Measurements from ENCODE around the gene DYNAP.

The DYNAP gene

GRCh38 chr18:54590945-54591344 lies at the start of gene DYNAP:
DYNAP (plus strand) TSS chr18:54591245; CDS start chr18:54591283, 38 bp downstream.
- no peak for DNase-seq

GRCh38 chr18:54551590-54551989 lies 39.5 kb upstream of the DYNAP start:
- DNase-seq = no peak

GRCh38 chr18:54555286-54555685 lies 35.8 kb upstream of the DYNAP start:
- no peak for DNase-seq

GRCh38 chr18:54555996-54556395 lies 35.0 kb upstream of the DYNAP start:
- DNase-seq = no peak

GRCh38 chr18:54557958-54558357 lies 33.1 kb upstream of the DYNAP start:
- DNase-seq = no peak

- no peak for DNase-seq
Observed at GRCh38 chr18:54558609-54559585, 32.1 kb upstream of the DYNAP start.

- DNase-seq = no peak
Observed at GRCh38 chr18:54561706-54562267, 29.3 kb upstream of the DYNAP start.

GRCh38 chr18:54580202-54580729 lies 10.8 kb upstream of the DYNAP start:
- no peak for DNase-seq

GRCh38 chr18:54584065-54584464 lies 7.0 kb upstream of the DYNAP start:
- DNase-seq = no peak

GRCh38 chr18:54585743-54586142 lies 5.3 kb upstream of the DYNAP start:
- DNase-seq = no peak

- no peak for DNase-seq
Observed at GRCh38 chr18:54604211-54604610, 13.2 kb downstream of the DYNAP start.

- peak; percentile 65 for DNase-seq
Observed at GRCh38 chr18:54606835-54607212, 15.8 kb downstream of the DYNAP start.

GRCh38 chr18:54607213-54608027 lies 16.4 kb downstream of the DYNAP start:
- peak; percentile 60 for DNase-seq

- no peak for DNase-seq
Observed at GRCh38 chr18:54608028-54608642, 17.1 kb downstream of the DYNAP start.

- DNase-seq = no peak
Observed at GRCh38 chr18:54611816-54612215, 20.8 kb downstream of the DYNAP start.

GRCh38 chr18:54612237-54612636 lies 21.2 kb downstream of the DYNAP start:
- DNase-seq = no peak

- DNase-seq = no peak
Observed at GRCh38 chr18:54613174-54613573, 22.1 kb downstream of the DYNAP start.

- peak; percentile 62 for DNase-seq
Observed at GRCh38 chr18:54616220-54616848, 25.3 kb downstream of the DYNAP start.

- DNase-seq = no peak
Observed at GRCh38 chr18:54622084-54622483, 31.0 kb downstream of the DYNAP start.

GRCh38 chr18:54626779-54627178 lies 35.7 kb downstream of the DYNAP start:
- DNase-seq = no peak

- no peak for DNase-seq
Observed at GRCh38 chr18:54630963-54631362, 39.9 kb downstream of the DYNAP start.

- DNase-seq = no peak
Observed at GRCh38 chr18:54636217-54636616, 45.2 kb downstream of the DYNAP start.
